IMR-90 (cell line): Measurements from ENCODE around the gene CAPZA1. TPM values are rescaled to one million over a fixed set of nuclear protein-coding genes. Genes with fewer than 3 reads are reported as not detected.
A peak's percentile ranks its signal among the peaks of the same experiment; 100 is the strongest.

Source experiments
- ATAC-seq: fragments of 200-7000 bp; cut with Tn5 transposase; 2 replicates; pipeline ENCODE4 v1.9.1; 2020; ENCODE audit warnings: low read depth, mild to moderate bottlenecking, moderate library complexity
- BruUV-seq: library from RNA; stranded (reverse); fragments of 400-500 nt; replicated peaks from 2 replicates; lab custom pipeline; 2021; lab: Mats Ljungman, UMichigan
- CTCF ChIA-PET: fragments of 300-600 bp; formaldehyde crosslinking; extraction: SDS; loops from one replicate; lab custom pipeline; 2021; ENCODE audit warnings: antibody characterized with exemption; lab: Yijun Ruan, JAX
- POLR2A ChIA-PET: fragments of 300-600 bp; sonication (Branson Sonifier 250); formaldehyde crosslinking; loops from one replicate; lab custom pipeline; 2022; ENCODE audit warnings: antibody characterized with exemption; ENCODE audit not compliant: unreplicated experiment; lab: Charles Lee
- DNase-seq: peaks from one replicate; pipeline ENCODE4 v3.0.0; 2013
- H2AFZ ChIP-seq: replicated peaks from 2 replicates; pipeline ENCODE3; 2013; ENCODE audit warnings: low read length, mild to moderate bottlenecking; ENCODE audit not compliant: poor library complexity
- H2AK5ac ChIP-seq: 2 replicates; pipeline ENCODE4 v1.6.1; 2013; ENCODE audit warnings: low read depth, low read length, inconsistent platforms
- H2AK9ac ChIP-seq: replicated peaks from 2 replicates; pipeline ENCODE3; 2013; ENCODE audit warnings: mild to moderate bottlenecking, low read depth, low read length, moderate library complexity; ENCODE audit not compliant: poor library complexity
- H2BK120ac ChIP-seq: 2 replicates; pipeline ENCODE4 v1.6.1; 2013; ENCODE audit warnings: low read depth, low read length, inconsistent platforms
- H2BK15ac ChIP-seq: 3 replicates; pipeline ENCODE4 v1.6.1; 2013; ENCODE audit warnings: low read depth, low read length, inconsistent platforms
- H2BK20ac ChIP-seq: 2 replicates; pipeline ENCODE4 v1.6.1; 2013; ENCODE audit warnings: low read depth, mild to moderate bottlenecking, inconsistent platforms, low read length, moderate library complexity
- H2BK5ac ChIP-seq: 2 replicates; pipeline ENCODE4 v1.6.1; 2013; ENCODE audit warnings: mild to moderate bottlenecking, low read depth, low read length, inconsistent platforms; ENCODE audit not compliant: poor library complexity, severe bottlenecking
- H3K14ac ChIP-seq: replicated peaks from 2 replicates; pipeline ENCODE4 v1.6.1; 2013; ENCODE audit warnings: low read depth, low read length, inconsistent platforms
- H3K18ac ChIP-seq: 2 replicates; pipeline ENCODE4 v1.6.1; 2013; ENCODE audit warnings: low read depth, low read length, control low read depth
- H3K23ac ChIP-seq: 2 replicates; pipeline ENCODE4 v1.6.1; 2013; ENCODE audit warnings: low read depth, low read length, inconsistent platforms
- H3K27ac ChIP-seq: 2 replicates; pipeline ENCODE4 v1.5.1; 2013; ENCODE audit warnings: mild to moderate bottlenecking, control low read depth, low read length; ENCODE audit not compliant: insufficient read depth
- H3K27me3 ChIP-seq: 2 replicates; pipeline ENCODE4 v1.6.1; 2013; ENCODE audit warnings: low read length; ENCODE audit not compliant: control insufficient read depth, insufficient read depth
- H3K36me3 ChIP-seq: 2 replicates; pipeline ENCODE4 v1.6.1; 2013; ENCODE audit warnings: low read length, mixed read lengths; ENCODE audit not compliant: control insufficient read depth, insufficient read depth
- H3K4ac ChIP-seq: 2 replicates; pipeline ENCODE4 v1.6.1; 2013; ENCODE audit warnings: low read depth, low read length, inconsistent platforms
- H3K4me1 ChIP-seq: 2 replicates; pipeline ENCODE4 v1.6.1; 2013; ENCODE audit warnings: low read length, mixed read lengths; ENCODE audit not compliant: control insufficient read depth, insufficient read depth
- H3K4me2 ChIP-seq: 2 replicates; pipeline ENCODE4 v1.6.1; 2013; ENCODE audit warnings: low read depth, mild to moderate bottlenecking, control low read depth, low read length, moderate library complexity
- H3K4me3 ChIP-seq: 2 replicates; pipeline ENCODE4 v1.5.1; 2013; ENCODE audit warnings: low read depth, mild to moderate bottlenecking, control low read depth, low read length, moderate library complexity; ENCODE audit not compliant: insufficient read depth
- H3K56ac ChIP-seq: 2 replicates; pipeline ENCODE4 v1.6.1; 2013; ENCODE audit warnings: low read length, inconsistent platforms; ENCODE audit not compliant: insufficient read depth; ENCODE audit errors: extremely low read depth
- H3K79me1 ChIP-seq, 2 experiments: 2 replicates each; pipeline ENCODE4 v1.6.1; 2013; ENCODE audit warnings: low read length in 2 of 2, inconsistent platforms in 1 of 2, low read depth in 1 of 2
- H3K9ac ChIP-seq: 2 replicates; pipeline ENCODE4 v1.6.1; 2013; ENCODE audit warnings: low read depth, low read length, control low read depth
- H3K9me1 ChIP-seq: 2 replicates; pipeline ENCODE4 v1.6.1; 2013; ENCODE audit warnings: low read length, inconsistent platforms; ENCODE audit not compliant: insufficient read depth
- H3K9me3 ChIP-seq: 2 replicates; pipeline ENCODE4 v1.6.1; 2013; ENCODE audit warnings: low read length; ENCODE audit not compliant: control insufficient read depth, insufficient read depth
- H4K20me1 ChIP-seq: 2 replicates; pipeline ENCODE4 v1.6.1; 2013; ENCODE audit warnings: low read length, inconsistent platforms; ENCODE audit not compliant: insufficient read depth
- H4K5ac ChIP-seq: 2 replicates; pipeline ENCODE4 v1.6.1; 2013; ENCODE audit warnings: mild to moderate bottlenecking, low read depth, low read length, control low read depth
- H4K8ac ChIP-seq, 2 experiments: 2 replicates each; pipeline ENCODE4 v1.6.1; 2013; ENCODE audit warnings: low read depth in 2 of 2, low read length in 2 of 2, control low read depth in 1 of 2, inconsistent platforms in 1 of 2
- H4K91ac ChIP-seq: 2 replicates; pipeline ENCODE4 v1.6.1; 2013; ENCODE audit warnings: low read depth, low read length, inconsistent platforms; ENCODE audit not compliant: insufficient read depth
- CEBPB ChIP-seq: IDR thresholded peaks from 2 replicates; pipeline ENCODE4 v1.6.1; 2012; ENCODE audit warnings: low read depth, low read length, improper control_type of control experiment
- MAFK ChIP-seq: IDR thresholded peaks from 2 replicates; pipeline ENCODE4 v1.6.1; 2012; ENCODE audit warnings: low read depth, low read length, improper control_type of control experiment
- SMC3 ChIP-seq: fragments of 150-350 bp; IDR thresholded peaks from 2 replicates; pipeline ENCODE4 v1.6.1; 2016; ENCODE audit warnings: low read depth, mild to moderate bottlenecking, antibody characterized with exemption, low read length, moderate library complexity
- WGBS, 2 experiments: methylation state at CpG; one replicate each; pipeline versions ENCODE4 v1.1.5 to v1.1.7; 2013; ENCODE audit warnings: missing lambda C conversion rate in 2 of 2; ENCODE audit not compliant: insufficient read length in 1 of 2; ENCODE audit errors: extremely low coverage in 2 of 2; 5-methylcytosine and 5-hydroxymethylcytosine counted together
- dilution Hi-C: fragments of 300-500 bp; cut with HindIII; formaldehyde crosslinking; loops from one replicate; pipeline ENCODE4 v1.14.3; 2018; ENCODE audit warnings: low sequenced_read_pairs; ENCODE audit not compliant: unreplicated experiment
- in situ Hi-C: fragments of 300-500 bp; cut with MboI; formaldehyde crosslinking; loops from 3 replicates; pipeline ENCODE4 v1.14.3; 2019; ENCODE audit warnings: low sequenced_read_pairs, inconsistent platforms, mixed read lengths
- intact Hi-C: fragments of 100-400 bp; cut with micrococcal nuclease; formaldehyde crosslinking; loops from 2 replicates; pipeline ENCODE4 v1.10.0; 2022
- polyA plus RNA-seq, 3 experiments: library from polyadenylated mRNA; depleted of rRNA; stranded (reverse); fragments of >200 nt; gene quantifications; 2 replicates each; pipeline ENCODE4 v1.2.3, GENCODE V29; 2012; ENCODE audit warnings: low replicate concordance in 1 of 3
- total RNA-seq: library from RNA; depleted of rRNA; stranded (reverse); fragments of >200 nt; gene quantifications from 2 replicates; pipeline ENCODE4 v1.2.3, GENCODE V29; 2012
- TF ChIP-seq, protein P1 (sequence below): fragments of 150-350 bp; IDR thresholded peaks from 2 replicates; pipeline ENCODE4 v1.6.1; 2017; ENCODE audit warnings: mild to moderate bottlenecking, antibody characterized with exemption, low read length, low read depth
- TF ChIP-seq, protein P2 (sequence below): fragments of 150-350 bp; IDR thresholded peaks from 2 replicates; pipeline ENCODE4 v1.6.1; 2016; ENCODE audit warnings: low read depth, mild to moderate bottlenecking, low read length, moderate library complexity, borderline replicate concordance

Gene CAPZA1
- total and polyA plus RNA-seq, 2 of the 4 experiments (the other 2 are of a cell fraction), result 108 to 262 TPM

DNA sequence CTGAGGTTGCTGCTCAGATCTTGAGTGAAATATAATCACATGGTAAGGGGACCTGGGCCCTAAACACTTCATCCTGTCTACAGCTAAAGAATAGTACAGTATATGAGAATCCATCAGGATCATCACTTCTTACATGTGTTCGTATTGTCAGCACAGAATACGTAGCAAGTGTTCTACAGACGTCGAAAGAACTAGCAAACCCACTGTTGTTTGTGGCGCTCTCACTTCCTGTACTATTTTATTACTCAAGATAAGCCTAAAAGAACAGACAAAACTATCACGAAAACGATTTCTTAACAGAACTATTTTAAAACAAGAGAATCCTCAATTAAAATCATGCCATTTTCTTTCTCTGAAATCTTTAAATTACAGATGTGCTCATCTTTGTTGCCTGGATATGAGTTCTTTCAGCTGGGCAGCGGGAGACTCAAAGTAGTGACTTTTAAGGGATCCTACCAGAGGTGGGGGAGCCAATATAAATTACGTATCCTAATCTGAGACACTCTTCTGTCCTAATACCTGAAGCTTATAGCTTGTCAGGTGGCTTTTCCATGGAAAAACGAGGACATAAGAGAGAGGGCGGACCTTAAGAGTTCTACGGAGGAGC, 1.4 kb upstream of the CAPZA1 start:
- H3K36me3 ChIP-seq, result peaks cover 8% of the 10 kb centered on the region
- H4K20me1 ChIP-seq, result peaks cover 20% of the 10 kb centered on the region; the same call in 1 of the 2 replicates
- H4K91ac ChIP-seq, result peak overlapping the region; percentile 97
- peak overlapping the region; percentile 97 for H2BK5ac ChIP-seq
- TSS peak; percentile 49 for BruUV-seq
- ATAC-seq (no peak; the same call in 1 of the 2 replicates), DNase-seq (peak; percentile 44)
- peak overlapping the region; percentile 99 for H3K9ac ChIP-seq
- in situ Hi-C loops (loop anchor here (5.0 kb wide), 2 partner anchors 116 to 226 kb away; no protein-coding TSS in a partner anchor), dilution Hi-C loops (no loop called here), intact Hi-C loops (loop anchor here (2.0 kb wide), 1 partner anchor 57 kb away; the partner anchor contains the start of gene MOV10)
- H3K79me1 ChIP-seq, result peaks cover 2 to 37% of the 10 kb centered on the region in 2 experiments; a peak in 2 of 4 replicates
- H3K27ac ChIP-seq, result peak overlapping the region; percentile 99
- H3K4me2 ChIP-seq, result peak overlapping the region; percentile 97
- peak overlapping the region; percentile 91; the same call in 1 of the 2 replicates for H2BK120ac ChIP-seq
- H3K23ac ChIP-seq, result peak overlapping the region; percentile 93
- peak overlapping the region; percentile 100 for H2AK9ac ChIP-seq
- H3K14ac ChIP-seq, result peak overlapping the region; percentile 97
- ChIA-PET POLR2A (interaction anchor here (1.0 kb wide), 1 partner anchor 56 kb away, joined by 3 read pairs; the partner anchor contains the start of gene MOV10), CTCF (interaction anchor here (0.7 to 1.2 kb wide), 5 partner anchors 9 to 227 kb away, joined by 3 to 4 read pairs (median 4); no protein-coding TSS in a partner anchor)
- H4K5ac ChIP-seq, result peak overlapping the region; percentile 43; the same call in 1 of the 2 replicates
- H3K18ac ChIP-seq, result no peak overlapping the region; the same call in 1 of the 2 replicates
- WGBS, 2 experiments, result 0% methylated on average over 5 of the region's 12 CpGs; no CpG with 5 or more reads in 1 of the 2 experiments
- peak overlapping the region; percentile 99 for H3K4ac ChIP-seq
- H2BK20ac ChIP-seq, result no peak overlapping the region
- TF ChIP-seq, protein P1, sequence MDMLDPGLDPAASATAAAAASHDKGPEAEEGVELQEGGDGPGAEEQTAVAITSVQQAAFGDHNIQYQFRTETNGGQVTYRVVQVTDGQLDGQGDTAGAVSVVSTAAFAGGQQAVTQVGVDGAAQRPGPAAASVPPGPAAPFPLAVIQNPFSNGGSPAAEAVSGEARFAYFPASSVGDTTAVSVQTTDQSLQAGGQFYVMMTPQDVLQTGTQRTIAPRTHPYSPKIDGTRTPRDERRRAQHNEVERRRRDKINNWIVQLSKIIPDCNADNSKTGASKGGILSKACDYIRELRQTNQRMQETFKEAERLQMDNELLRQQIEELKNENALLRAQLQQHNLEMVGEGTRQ, result no peak
- TF ChIP-seq, protein P2, sequence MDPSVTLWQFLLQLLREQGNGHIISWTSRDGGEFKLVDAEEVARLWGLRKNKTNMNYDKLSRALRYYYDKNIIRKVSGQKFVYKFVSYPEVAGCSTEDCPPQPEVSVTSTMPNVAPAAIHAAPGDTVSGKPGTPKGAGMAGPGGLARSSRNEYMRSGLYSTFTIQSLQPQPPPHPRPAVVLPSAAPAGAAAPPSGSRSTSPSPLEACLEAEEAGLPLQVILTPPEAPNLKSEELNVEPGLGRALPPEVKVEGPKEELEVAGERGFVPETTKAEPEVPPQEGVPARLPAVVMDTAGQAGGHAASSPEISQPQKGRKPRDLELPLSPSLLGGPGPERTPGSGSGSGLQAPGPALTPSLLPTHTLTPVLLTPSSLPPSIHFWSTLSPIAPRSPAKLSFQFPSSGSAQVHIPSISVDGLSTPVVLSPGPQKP, result no peak
- TF ChIP-seq MAFK (no peak), SMC3 (no peak), CEBPB (no peak)
- H3K9me3 ChIP-seq, result no peaks in the 10 kb centered on the region
- no peaks in the 10 kb centered on the region for H3K27me3 ChIP-seq
- peak overlapping the region; percentile 91; the same call in 2 of the 3 replicates for H2BK15ac ChIP-seq
- peak overlapping the region; percentile 98 for H3K56ac ChIP-seq
- H2AFZ ChIP-seq, result peak overlapping the region; percentile 97
- peak overlapping the region; percentile 86 for H2AK5ac ChIP-seq
- no peaks in the 10 kb centered on the region for H3K4me1 ChIP-seq
- H3K9me1 ChIP-seq, result no peaks in the 10 kb centered on the region
- peak overlapping the region; percentile 86 for H3K4me3 ChIP-seq
- peak overlapping the region; percentile 99 to 100 for H4K8ac ChIP-seq
